Muscle layer of duodenum (tissue), 2 donors: Measurements from ENCODE around the gene TUBB8.

Source experiments
- H3K27ac ChIP-seq: one replicate; pipeline ENCODE4 v1.7.0; 2013; ENCODE audit warnings: mild to moderate bottlenecking, low read length
- H3K27me3 ChIP-seq: one replicate; pipeline ENCODE4 v1.7.0; 2013; ENCODE audit warnings: low read depth, mild to moderate bottlenecking, control low read depth, low read length
- H3K36me3 ChIP-seq, 2 donors: one replicate each; pipeline ENCODE4 v1.7.0; 2013; ENCODE audit warnings: low read length in 2 of 2, control low read depth in 1 of 2, mild to moderate bottlenecking in 1 of 2; ENCODE audit not compliant: insufficient read depth in 2 of 2, control insufficient read depth in 1 of 2
- H3K4me1 ChIP-seq, 2 donors: one replicate each; pipeline ENCODE4 v1.7.0; 2013; ENCODE audit warnings: low read length in 2 of 2, mild to moderate bottlenecking in 2 of 2, control low read depth in 1 of 2, moderate library complexity in 1 of 2; ENCODE audit not compliant: insufficient read depth in 2 of 2, control insufficient read depth in 1 of 2
- H3K4me3 ChIP-seq, 2 donors: one replicate each; pipeline ENCODE4 v1.7.0; 2013; ENCODE audit warnings: low read length in 2 of 2, low read depth in 1 of 2, mild to moderate bottlenecking in 1 of 2
- H3K9me3 ChIP-seq, 2 donors: one replicate each; pipeline ENCODE4 v1.7.0; 2013; ENCODE audit warnings: low read length in 2 of 2, control low read depth in 1 of 2, mild to moderate bottlenecking in 1 of 2; ENCODE audit not compliant: control insufficient read depth in 1 of 2
- donor health status: healthy.

The TUBB8 gene

DNA sequence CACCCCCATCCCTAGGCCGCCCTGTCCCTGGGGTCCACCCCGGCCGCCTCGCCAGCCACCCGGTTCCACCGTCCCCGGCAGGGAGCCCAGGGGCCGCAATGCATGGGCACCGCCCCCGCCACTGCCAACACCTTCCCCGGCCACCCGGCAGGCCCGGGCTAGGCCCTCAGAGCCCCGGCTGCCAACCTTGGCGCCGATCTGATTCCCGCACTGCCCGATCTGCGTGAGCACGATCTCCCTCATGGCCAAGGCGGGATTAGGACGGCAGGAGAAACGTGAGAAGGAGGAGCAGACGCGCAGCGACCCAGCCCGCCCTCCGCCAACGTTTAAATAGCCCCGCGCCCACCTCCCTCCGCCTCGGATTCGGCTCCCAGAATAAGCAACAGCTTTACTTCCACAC lies at the start of gene TUBB8:
Gene TUBB8 (minus strand): TSS at position 301 of the 400 bp plus-strand sequence. CDS start 58 bp downstream, at position 243.
- Histone ChIP-seq H3K4me3 (no peak within 1 kb of the TSS), H3K27me3 (no peaks in the 10 kb centered on the region), H3K4me1 (no peaks in the 10 kb centered on the region), H3K9me3 (no peaks in the 10 kb centered on the region), H3K36me3 (no peaks in the 10 kb centered on the region), H3K27ac (no peak within 1 kb of the TSS)

DNA sequence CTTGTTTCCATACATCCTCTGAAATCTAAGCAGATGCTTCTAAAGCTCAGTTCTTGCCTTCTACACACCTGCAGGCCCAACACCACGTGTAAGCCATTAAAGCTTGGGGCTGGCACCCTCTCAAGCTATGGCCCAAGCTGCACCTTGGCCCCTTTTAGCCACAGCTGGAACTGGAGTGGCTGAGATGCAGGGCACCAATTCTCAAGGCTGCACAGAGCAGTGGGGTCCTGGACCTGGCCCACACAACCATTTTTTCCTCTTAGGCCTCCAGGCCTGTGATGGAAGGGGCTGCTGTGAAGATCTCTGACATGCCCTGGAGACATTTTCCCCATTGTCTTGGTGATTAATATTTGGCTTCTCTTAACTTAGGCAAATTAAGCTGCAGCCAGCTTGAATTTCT lies 47.4 kb upstream of the TUBB8 start:
- Histone ChIP-seq H3K27ac (no peak overlapping the region), H3K27me3 (no peaks in the 10 kb centered on the region), H3K4me1 (no peaks in the 10 kb centered on the region), H3K36me3 (no peaks in the 10 kb centered on the region), H3K4me3 (no peak overlapping the region), H3K9me3 (peaks cover 3 to 8% of the 10 kb centered on the region in 2 donors)

GRCh38 chr10:95356-96115 lies 46.4 kb upstream of the TUBB8 start:
- Histone ChIP-seq H3K27me3 (no peaks in the 10 kb centered on the region), H3K4me1 (no peaks in the 10 kb centered on the region), H3K27ac (no peak overlapping the region), H3K36me3 (no peaks in the 10 kb centered on the region), H3K9me3 (peaks cover 3 to 8% of the 10 kb centered on the region in 2 donors), H3K4me3 (no peak overlapping the region)

- Histone ChIP-seq H3K4me3 (no peak overlapping the region), H3K27me3 (no peaks in the 10 kb centered on the region), H3K9me3 (peaks cover 3 to 8% of the 10 kb centered on the region in 2 donors), H3K27ac (no peak overlapping the region), H3K36me3 (no peaks in the 10 kb centered on the region), H3K4me1 (no peaks in the 10 kb centered on the region)
These were observed 45.5 kb upstream of the TUBB8 start for GRCh38 chr10:94613-95012.

GRCh38 chr10:92846-93245 lies 43.8 kb upstream of the TUBB8 start:
- no peaks in the 10 kb centered on the region for H3K36me3 ChIP-seq
- no peak overlapping the region for H3K27ac ChIP-seq
- no peaks in the 10 kb centered on the region for H3K27me3 ChIP-seq
- H3K4me1 ChIP-seq = peaks cover 0 to 4% of the 10 kb centered on the region in 2 donors
- no peak overlapping the region for H3K4me3 ChIP-seq
- H3K9me3 ChIP-seq = peaks cover 3 to 8% of the 10 kb centered on the region in 2 donors

DNA sequence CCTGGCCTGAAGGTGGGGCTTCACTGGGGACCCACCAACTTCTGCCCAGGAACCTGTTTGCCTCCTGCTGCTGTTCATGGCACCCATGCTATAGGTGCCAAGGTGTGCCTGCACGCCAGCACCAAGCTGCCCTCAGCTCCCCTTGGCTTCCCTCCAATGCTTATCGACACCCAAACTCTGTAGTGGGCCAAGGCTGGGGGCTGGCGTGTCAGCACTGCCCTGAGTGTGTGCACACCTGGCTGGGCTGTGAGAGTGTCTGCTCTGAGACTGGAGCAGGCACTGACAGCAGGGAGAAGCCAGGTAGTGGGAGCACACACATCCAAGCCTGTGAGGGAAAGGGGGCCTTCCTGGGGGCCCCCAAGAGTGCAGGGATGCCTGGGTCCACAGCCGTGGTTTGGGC lies 43.1 kb upstream of the TUBB8 start:
- no peaks in the 10 kb centered on the region for H3K36me3 ChIP-seq
- peaks cover 3 to 8% of the 10 kb centered on the region in 2 donors for H3K9me3 ChIP-seq
- peaks cover 0 to 4% of the 10 kb centered on the region in 2 donors for H3K4me1 ChIP-seq
- no peak overlapping the region for H3K4me3 ChIP-seq
- H3K27me3 ChIP-seq = no peaks in the 10 kb centered on the region
- no peak overlapping the region for H3K27ac ChIP-seq

DNA sequence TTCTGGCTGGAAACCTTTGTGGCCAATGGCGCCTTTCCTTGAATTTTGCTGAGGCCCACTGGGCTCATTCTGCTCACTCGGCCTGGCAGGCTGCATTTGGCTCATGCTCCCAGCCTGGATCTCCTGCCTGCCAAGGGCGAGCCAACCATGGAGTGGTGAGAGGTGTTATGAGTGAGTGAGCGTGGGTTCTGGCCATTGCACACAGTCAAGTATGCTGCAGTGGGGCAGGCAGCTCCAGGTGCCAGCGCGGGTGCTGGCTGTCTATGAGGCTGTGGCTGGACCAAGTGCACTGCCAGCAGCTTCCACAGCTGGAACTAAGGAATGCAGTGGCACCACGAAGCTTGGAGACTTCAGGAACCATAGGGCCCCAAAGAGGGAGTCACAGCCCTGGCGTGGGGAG lies 42.2 kb upstream of the TUBB8 start:
- peaks cover 3 to 8% of the 10 kb centered on the region in 2 donors for H3K9me3 ChIP-seq
- H3K4me3 ChIP-seq = no peak overlapping the region
- peaks cover 0 to 4% of the 10 kb centered on the region in 2 donors for H3K4me1 ChIP-seq
- H3K27me3 ChIP-seq = no peaks in the 10 kb centered on the region
- no peak overlapping the region for H3K27ac ChIP-seq
- H3K36me3 ChIP-seq = no peaks in the 10 kb centered on the region

GRCh38 chr10:90161-90560 lies 41.1 kb upstream of the TUBB8 start:
- H3K4me3 ChIP-seq = no peak overlapping the region
- no peaks in the 10 kb centered on the region for H3K27me3 ChIP-seq
- H3K4me1 ChIP-seq = peaks cover 0 to 4% of the 10 kb centered on the region in 2 donors
- no peaks in the 10 kb centered on the region for H3K36me3 ChIP-seq
- H3K27ac ChIP-seq = no peak overlapping the region
- peaks cover 0 to 3% of the 10 kb centered on the region in 2 donors for H3K9me3 ChIP-seq

DNA sequence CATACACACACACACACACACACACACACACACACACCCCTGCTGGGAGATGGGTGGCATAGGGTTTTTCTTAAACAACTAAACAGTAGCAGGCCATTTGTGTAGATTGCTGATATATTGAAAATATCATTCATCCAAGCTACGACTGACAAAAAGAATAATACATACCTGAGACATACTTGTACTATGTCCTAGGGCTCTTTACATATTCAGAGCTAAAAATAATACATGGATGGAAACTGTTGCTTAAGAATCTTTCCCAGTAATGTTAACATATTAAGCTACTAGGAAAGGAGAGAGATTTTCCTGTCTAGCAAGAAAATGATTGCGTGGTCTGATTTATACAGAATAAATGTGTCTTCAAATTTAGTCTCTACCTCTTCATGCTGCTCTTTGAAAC lies 40.2 kb upstream of the TUBB8 start:
- no peaks in the 10 kb centered on the region for H3K27me3 ChIP-seq
- H3K9me3 ChIP-seq = peaks cover 0 to under 1% of the 10 kb centered on the region in 2 donors
- peaks cover 0 to 4% of the 10 kb centered on the region in 2 donors for H3K4me1 ChIP-seq
- H3K36me3 ChIP-seq = no peaks in the 10 kb centered on the region
- H3K27ac ChIP-seq = no peak overlapping the region
- no peak overlapping the region for H3K4me3 ChIP-seq

DNA sequence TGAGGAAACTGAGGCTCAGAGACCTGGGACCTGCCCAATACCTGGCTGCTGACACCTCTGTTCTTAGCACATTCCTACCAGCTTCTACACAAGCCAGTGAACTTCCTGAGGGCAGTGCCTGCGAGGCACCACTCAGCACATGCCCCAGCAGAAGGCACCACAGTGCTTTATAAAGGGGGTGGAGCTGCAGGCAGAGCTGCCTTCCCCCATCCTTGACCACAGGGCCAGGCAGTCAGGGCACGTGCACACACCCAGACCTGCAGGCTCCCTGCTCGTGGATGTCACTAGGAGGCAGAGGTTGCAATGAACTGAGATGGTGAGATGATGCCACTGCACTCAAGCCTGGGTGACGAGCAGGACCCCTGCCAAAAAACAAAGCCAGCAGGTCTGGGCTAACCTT lies 39.2 kb upstream of the TUBB8 start:
- Histone ChIP-seq H3K27me3 (no peaks in the 10 kb centered on the region), H3K27ac (no peak overlapping the region), H3K9me3 (no peaks in the 10 kb centered on the region), H3K4me3 (no peak overlapping the region), H3K36me3 (no peaks in the 10 kb centered on the region), H3K4me1 (peaks cover 0 to 4% of the 10 kb centered on the region in 2 donors)

- Histone ChIP-seq H3K27ac (no peak overlapping the region), H3K9me3 (no peaks in the 10 kb centered on the region), H3K27me3 (no peaks in the 10 kb centered on the region), H3K4me3 (no peak overlapping the region), H3K4me1 (peaks cover 0 to 4% of the 10 kb centered on the region in 2 donors), H3K36me3 (no peaks in the 10 kb centered on the region)
These were observed 38.3 kb upstream of the TUBB8 start for GRCh38 chr10:87177-88080.
